Left ventricle myocardium inferior (tissue), 1 donor: ENCODE measurements around the gene DGLUCY. TPM values are rescaled to one million over a fixed set of nuclear protein-coding genes. Genes with fewer than 3 reads are reported as not detected.

Experiments used
- DNase-seq: peaks from one replicate; pipeline ENCODE4 v3.0.0-alpha.2; 2020
- H3K27ac ChIP-seq: fragments of 200-600 bp; replicated peaks from 2 replicates; pipeline ENCODE4 v1.8.0; 2021
- H3K27me3 ChIP-seq: fragments of 200-600 bp; 2 replicates; pipeline ENCODE4 v1.8.0; 2021; ENCODE audit warnings: low read depth
- H3K36me3 ChIP-seq: fragments of 200-600 bp; 2 replicates; pipeline ENCODE4 v1.8.0; 2021
- H3K4me1 ChIP-seq: fragments of 200-600 bp; 2 replicates; pipeline ENCODE4 v1.8.0; 2021
- H3K4me3 ChIP-seq: fragments of 200-600 bp; 2 replicates; pipeline ENCODE4 v1.8.0; 2021; ENCODE audit warnings: mild to moderate bottlenecking, moderate library complexity
- H3K9me3 ChIP-seq: fragments of 200-600 bp; replicated peaks from 2 replicates; pipeline ENCODE4 v1.8.0; 2021
- intact Hi-C: fragments of 100-400 bp; cut with micrococcal nuclease; formaldehyde crosslinking; loops from one replicate; pipeline ENCODE4 v1.11.0; 2022
- total RNA-seq: library from RNA; stranded (reverse); fragmentation: NEBNext Ultra II Directional; extraction: Animal tissue kit (Norgen Biotek cat#: 25700); gene quantifications from one replicate; pipeline ENCODE4 v1.2.1, GENCODE V29; 2021
- TF ChIP-seq, protein P1 (sequence below): fragments of 200-600 bp; IDR thresholded peaks from 2 replicates; pipeline ENCODE4 v1.8.0; 2021; ENCODE audit warnings: antibody characterized with exemption, mild to moderate bottlenecking, borderline replicate concordance
- donor health status: DM: no; HTN: yes; CAD: no; lungs with severe emphysema.

DGLUCY gene
- total RNA-seq, 1 donor from 2014 or later = 220 TPM

DNA sequence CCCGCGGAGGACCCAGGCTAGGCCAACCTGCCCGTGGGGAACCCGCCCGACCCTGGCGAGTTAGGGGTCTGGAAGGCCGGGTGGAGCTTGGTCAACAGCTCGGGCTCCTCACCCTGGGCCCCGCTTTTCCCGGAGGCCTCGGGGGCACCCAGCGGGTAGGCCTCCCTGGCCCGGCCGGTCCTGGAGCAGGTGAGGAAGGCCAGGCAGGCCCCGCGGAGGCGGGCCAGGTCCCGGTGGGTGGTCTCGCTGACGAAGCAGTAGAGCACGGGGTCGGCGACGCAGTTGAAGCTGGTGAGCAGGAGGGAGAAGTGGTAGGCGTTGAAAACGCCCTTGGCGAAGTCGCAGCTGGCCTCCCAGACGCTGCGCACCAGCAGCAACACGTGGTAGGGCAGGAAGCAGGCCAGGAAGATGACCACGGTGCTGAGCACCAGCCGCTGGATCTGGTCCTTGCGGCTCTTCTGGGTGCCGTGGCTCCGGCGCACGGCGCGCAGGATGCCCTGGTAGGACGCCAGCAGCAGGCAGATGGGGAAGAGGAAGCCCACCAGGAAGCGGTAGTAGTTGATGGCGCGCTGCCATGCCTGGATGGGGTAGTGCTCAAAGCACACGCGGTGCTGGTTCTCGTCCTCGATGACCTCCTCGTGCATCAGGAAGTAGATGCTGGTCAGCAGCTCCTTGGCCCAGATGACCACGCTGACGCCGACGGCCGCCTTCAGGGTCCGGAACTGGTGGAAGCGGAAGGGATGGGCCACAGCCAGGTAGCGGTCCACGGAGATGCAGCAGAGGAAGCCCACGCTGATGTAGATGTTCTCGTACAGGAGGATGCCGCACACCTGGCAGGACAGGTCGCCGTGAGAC is 120.3 kb downstream of the DGLUCY start:
- TF ChIP-seq, protein P1, sequence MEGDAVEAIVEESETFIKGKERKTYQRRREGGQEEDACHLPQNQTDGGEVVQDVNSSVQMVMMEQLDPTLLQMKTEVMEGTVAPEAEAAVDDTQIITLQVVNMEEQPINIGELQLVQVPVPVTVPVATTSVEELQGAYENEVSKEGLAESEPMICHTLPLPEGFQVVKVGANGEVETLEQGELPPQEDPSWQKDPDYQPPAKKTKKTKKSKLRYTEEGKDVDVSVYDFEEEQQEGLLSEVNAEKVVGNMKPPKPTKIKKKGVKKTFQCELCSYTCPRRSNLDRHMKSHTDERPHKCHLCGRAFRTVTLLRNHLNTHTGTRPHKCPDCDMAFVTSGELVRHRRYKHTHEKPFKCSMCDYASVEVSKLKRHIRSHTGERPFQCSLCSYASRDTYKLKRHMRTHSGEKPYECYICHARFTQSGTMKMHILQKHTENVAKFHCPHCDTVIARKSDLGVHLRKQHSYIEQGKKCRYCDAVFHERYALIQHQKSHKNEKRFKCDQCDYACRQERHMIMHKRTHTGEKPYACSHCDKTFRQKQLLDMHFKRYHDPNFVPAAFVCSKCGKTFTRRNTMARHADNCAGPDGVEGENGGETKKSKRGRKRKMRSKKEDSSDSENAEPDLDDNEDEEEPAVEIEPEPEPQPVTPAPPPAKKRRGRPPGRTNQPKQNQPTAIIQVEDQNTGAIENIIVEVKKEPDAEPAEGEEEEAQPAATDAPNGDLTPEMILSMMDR = no peak
- DNase-seq = no peak
- no peaks in the 10 kb centered on the region for H3K27me3 ChIP-seq
- intact Hi-C loops = no loop called here
- peaks cover 23% of the 10 kb centered on the region for H3K9me3 ChIP-seq
- H3K27ac ChIP-seq = no peak overlapping the region
- peaks cover 22% of the 10 kb centered on the region for H3K36me3 ChIP-seq
- H3K4me1 ChIP-seq = no peaks in the 10 kb centered on the region
- H3K4me3 ChIP-seq = no peak overlapping the region

DNA sequence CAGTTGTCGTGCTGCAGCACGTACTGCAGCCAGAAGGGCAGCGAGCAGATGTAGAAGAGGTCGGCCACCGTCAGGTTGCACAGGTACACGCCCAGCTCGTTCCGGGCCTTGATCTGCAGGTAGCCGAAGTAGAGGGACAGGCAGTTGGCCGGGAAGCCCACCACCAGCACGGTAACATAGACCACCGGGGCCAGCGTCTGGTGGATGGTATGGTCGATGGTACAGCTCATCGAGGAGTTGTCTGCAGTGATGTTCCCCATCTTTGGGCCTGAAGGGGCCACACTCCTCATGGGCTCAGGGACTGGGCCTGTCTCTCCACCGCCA is 120.9 kb downstream of the DGLUCY start:
- no peaks in the 10 kb centered on the region for H3K4me1 ChIP-seq
- DNase-seq = no peak
- intact Hi-C loops = no loop called here
- H3K27ac ChIP-seq = no peak overlapping the region
- no peak overlapping the region for H3K4me3 ChIP-seq
- H3K36me3 ChIP-seq = peaks cover 16% of the 10 kb centered on the region
- TF ChIP-seq, protein P1 = no peak
- no peaks in the 10 kb centered on the region for H3K27me3 ChIP-seq
- H3K9me3 ChIP-seq = peaks cover 23% of the 10 kb centered on the region

DNA sequence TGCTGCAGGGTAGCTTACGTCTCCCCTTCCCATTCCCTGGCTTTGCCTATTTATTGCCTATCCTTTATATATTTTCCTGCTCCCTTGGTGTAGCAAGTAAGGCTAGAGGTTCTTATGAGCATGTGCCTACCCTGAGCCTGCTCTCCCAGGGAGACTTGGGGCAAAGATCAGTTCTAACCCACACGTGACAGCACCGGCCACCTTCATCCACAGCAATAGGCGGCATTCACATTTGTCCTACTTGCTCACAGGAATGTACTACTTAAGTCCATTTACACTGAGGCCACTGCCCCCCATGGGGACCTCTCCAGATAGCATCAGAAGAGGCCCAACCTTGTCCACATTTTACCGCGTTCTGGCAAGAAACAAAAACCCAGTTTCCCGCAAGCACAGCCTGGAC is 122.0 kb downstream of the DGLUCY start:
- H3K9me3 ChIP-seq = peaks cover 12% of the 10 kb centered on the region
- peaks cover 6% of the 10 kb centered on the region for H3K36me3 ChIP-seq
- H3K4me3 ChIP-seq = no peak overlapping the region
- H3K27ac ChIP-seq = no peak overlapping the region
- H3K27me3 ChIP-seq = no peaks in the 10 kb centered on the region
- DNase-seq = no peak
- intact Hi-C loops = no loop called here
- no peaks in the 10 kb centered on the region for H3K4me1 ChIP-seq
- TF ChIP-seq, protein P1 = no peak

DNA sequence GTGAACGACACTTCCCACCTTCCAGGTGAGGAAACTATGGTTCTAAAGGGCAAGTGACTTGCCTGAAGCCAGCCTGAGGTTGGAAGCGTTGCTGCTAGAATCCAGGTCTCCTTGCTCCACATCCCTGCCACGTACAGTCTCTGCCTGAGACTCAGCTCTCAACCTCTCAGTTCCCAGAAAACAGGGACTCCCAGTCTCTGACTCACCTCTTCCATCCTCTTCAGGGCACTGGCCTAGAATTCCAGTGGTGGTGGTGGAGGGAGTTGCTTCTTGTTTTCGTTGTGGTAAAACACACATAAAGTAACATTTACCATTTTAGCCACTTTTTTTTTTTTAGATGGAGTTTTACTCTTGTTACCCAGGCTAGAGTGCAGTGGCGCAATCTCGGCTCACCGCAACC is 123.3 kb downstream of the DGLUCY start:
- H3K4me1 ChIP-seq = no peaks in the 10 kb centered on the region
- H3K27ac ChIP-seq = no peak overlapping the region
- intact Hi-C loops = no loop called here
- TF ChIP-seq, protein P1 = no peak
- H3K36me3 ChIP-seq = no peaks in the 10 kb centered on the region
- no peak overlapping the region for H3K4me3 ChIP-seq
- peaks cover 8% of the 10 kb centered on the region for H3K9me3 ChIP-seq
- no peak for DNase-seq
- H3K27me3 ChIP-seq = no peaks in the 10 kb centered on the region

DNA sequence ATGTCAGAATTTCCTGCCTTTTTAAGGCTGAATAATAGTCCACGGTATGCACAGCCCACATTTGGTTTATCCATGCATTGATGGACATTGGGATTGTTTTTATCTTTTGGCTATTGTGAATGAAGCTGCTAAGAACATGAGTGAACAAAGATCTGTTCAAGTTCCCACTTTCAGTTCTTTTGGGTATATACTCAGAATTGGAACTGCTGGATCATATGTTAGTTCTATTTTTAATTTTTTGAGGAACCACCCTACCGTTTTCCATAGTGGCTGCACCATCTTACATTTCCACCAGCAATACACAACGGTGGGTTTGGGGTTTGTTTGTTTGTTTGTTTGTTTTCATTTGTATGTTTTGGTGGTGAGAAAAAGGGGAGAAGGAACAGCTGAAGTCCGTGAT is 124.2 kb downstream of the DGLUCY start:
- DNase-seq = no peak
- Histone ChIP-seq H3K27me3 (no peaks in the 10 kb centered on the region), H3K27ac (no peak overlapping the region), H3K9me3 (peaks cover 8% of the 10 kb centered on the region), H3K36me3 (no peaks in the 10 kb centered on the region), H3K4me3 (no peak overlapping the region), H3K4me1 (no peaks in the 10 kb centered on the region)
- intact Hi-C loops = no loop called here
- TF ChIP-seq, protein P1 = no peak
